ENCODE data around the gene IMMP1L.

Gene IMMP1L

GRCh38 chr11:31383116-31383515, 126.3 kb downstream of the IMMP1L start:
- Histone ChIP-seq H3K4me1 (ENCODE audit: insufficient read depth, low read length) (no peaks in the 10 kb centered on the region), H3K27me3 (ENCODE audit: control insufficient read depth in 1 of 2, insufficient read depth in 2 of 2, low read length in 2 of 2) (no peaks in the 10 kb centered on the region), H3K9me3 (ENCODE audit: low read length) (no peaks in the 10 kb centered on the region), H3K36me3 (ENCODE audit: insufficient read depth, low read length) (no peaks in the 10 kb centered on the region), H3K4me3 (ENCODE audit: low read depth in 1 of 2, low read length in 2 of 2) (no peak overlapping the region), H3K27ac (ENCODE audit: low read depth, low read length) (no peak overlapping the region), H3K9ac (ENCODE audit: low read length) (no peak overlapping the region)
